GM19463 (cell line): ENCODE results near the gene PCBD2.
"Not testable (repeated sequence)": the region's sequence is repeated elsewhere in the genome, so short reads cannot be mapped to it uniquely, and the experiment has no call there.

Source experiments
- ATAC-seq: cut with Tn5 transposase; IDR thresholded peaks from one replicate; pipeline ENCODE4 v1.9.1; 2021; ENCODE audit warnings: mild to moderate bottlenecking, moderate library complexity; ENCODE audit not compliant: unreplicated experiment

Gene PCBD2

GRCh38 chr5:134957920-134958608, 53.1 kb downstream of the PCBD2 start:
- ATAC-seq: no peak

- no peak for ATAC-seq
Measured at GRCh38 chr5:134958755-134959154, 53.8 kb downstream of the PCBD2 start.

DNA sequence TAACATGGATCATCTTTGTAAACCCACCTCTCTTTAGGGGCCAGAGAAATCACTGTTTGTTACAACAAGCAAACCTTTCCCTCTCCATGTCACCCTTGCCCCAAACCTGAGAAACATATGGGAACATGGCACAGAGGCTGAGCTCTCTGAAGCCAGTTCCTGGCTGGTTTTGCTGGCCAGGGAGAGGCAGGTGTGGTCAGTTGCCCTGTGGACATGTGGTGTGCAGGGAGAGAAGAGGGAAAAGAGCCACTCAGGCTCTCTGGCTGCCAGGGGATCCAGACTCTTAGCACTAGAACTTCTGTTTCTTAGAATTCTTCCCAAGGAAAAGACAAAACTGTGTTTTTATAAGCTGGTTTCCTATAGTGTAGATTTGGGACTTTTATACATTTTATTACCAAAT, 58.2 kb downstream of the PCBD2 start:
- no peak for ATAC-seq

GRCh38 chr5:134964359-134965270, 59.7 kb downstream of the PCBD2 start:
- ATAC-seq: no peak

GRCh38 chr5:134965271-134965825, 60.4 kb downstream of the PCBD2 start:
- ATAC-seq: no peak

GRCh38 chr5:134967607-134968006, 62.7 kb downstream of the PCBD2 start, which contains the start of gene CATSPER3:
Gene CATSPER3, plus strand, starts transcription at chr5:134967907. Its CDS starts 85 bp downstream, at chr5:134967992.
- ATAC-seq: no peak

- ATAC-seq: no peak
Measured at GRCh38 chr5:134968055-134968454, 63.1 kb downstream of the PCBD2 start.

GRCh38 chr5:134969166-134969565, 64.2 kb downstream of the PCBD2 start:
- ATAC-seq: no peak

DNA sequence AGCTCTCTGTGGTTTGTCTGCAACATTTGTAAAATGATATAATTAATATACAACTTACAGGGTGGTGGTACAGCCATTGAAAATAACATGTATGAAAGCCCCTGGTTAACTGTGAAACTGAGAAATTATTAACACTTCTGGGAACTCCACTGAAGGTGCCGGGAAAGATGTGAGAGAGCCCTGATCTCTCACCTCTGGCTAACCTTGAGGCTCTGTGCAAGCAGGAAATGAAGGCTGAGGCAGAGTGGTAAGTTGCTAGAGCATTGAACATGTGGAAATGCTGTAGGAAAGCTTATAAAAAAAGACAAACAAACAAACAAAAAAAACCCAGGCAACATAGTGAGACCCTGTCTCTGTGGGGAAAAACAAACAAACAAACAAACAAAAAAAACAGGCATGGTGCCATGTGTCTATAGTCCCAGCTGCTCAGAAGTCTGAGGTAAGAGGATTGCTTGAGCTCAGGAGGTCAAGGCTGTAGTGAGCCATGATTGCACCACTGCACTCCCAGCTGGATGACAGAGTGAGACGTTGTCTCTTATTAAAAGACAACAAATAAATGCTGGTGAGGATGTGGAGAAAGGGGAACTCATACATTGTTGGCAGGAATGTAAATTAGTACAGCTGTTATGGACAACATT, 70.3 kb downstream of the PCBD2 start:
- ATAC-seq: peak; percentile 57

GRCh38 chr5:134975843-134976242, 70.9 kb downstream of the PCBD2 start:
- no peak for ATAC-seq

GRCh38 chr5:134976841-134977240, 71.9 kb downstream of the PCBD2 start:
- no peak for ATAC-seq

DNA sequence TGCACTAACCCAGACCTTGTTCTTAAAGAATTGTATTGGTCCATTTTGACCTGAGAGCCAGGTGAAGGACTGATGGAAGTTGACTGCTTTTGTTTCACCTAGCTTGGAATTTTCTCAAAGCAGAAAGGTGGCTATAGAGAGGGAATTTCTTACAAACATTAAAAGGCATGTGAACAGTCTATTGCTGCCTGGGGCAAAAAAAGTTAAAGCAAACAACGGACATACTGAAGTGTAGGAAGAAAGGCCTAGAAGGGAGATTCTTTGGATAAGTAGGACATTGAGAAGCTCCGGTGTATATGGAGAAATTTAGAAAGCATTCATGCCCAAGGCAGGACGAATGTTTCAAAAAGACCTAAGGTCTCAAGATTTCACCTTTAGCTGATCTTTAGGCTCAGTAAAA, 74.5 kb downstream of the PCBD2 start:
- ATAC-seq: no peak

- no peak for ATAC-seq
Measured at GRCh38 chr5:134982230-134982629, 77.3 kb downstream of the PCBD2 start.

GRCh38 chr5:134989266-134989830, 84.4 kb downstream of the PCBD2 start:
- ATAC-seq: no peak

- not testable (repeated sequence) for ATAC-seq
Measured at GRCh38 chr5:134990183-134990582, 85.3 kb downstream of the PCBD2 start.

- no peak for ATAC-seq
Measured at GRCh38 chr5:134992148-134992547, 87.2 kb downstream of the PCBD2 start.

DNA sequence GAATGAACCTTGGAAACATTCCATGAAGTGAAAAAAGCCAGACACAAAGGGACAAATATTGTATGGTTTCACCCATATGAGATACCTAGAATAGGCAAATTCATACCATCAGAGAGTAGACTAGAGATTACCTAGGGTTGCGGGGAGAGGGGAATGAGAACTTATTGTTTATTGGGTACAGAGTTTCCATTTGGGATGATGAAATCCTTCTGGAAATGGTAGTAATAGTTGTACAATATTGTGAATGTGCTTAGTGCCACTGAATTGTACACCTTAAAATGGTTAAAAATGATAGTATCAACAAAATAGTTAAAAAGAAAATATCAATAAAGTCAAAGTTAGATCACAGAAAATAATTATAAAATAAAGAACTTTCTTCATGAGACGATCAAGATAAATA, 88.2 kb downstream of the PCBD2 start:
- ATAC-seq: no peak

- ATAC-seq: no peak
Measured at GRCh38 chr5:134994560-134995156, 89.7 kb downstream of the PCBD2 start.

GRCh38 chr5:134995850-134996402, 91.0 kb downstream of the PCBD2 start:
- no peak for ATAC-seq

DNA sequence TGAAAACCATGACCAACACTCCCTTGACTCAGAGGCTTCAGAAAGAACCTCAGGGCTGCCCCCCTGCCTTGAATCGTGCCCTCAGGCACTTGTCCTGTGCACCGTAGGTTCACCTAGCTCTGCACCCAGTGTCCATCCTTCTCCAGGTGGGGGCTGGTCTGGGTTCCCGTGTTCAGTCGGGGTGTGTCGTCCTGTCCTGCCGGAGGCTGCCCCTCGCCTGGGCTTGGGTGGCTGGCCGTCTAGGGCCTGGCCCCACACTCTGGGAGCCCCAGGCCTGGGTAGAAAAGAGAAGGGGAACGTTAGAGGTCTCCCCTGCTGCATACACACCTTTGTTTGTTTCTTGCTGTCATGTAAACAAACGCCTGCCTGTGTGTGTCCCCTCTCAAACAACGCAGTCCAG, 92.1 kb downstream of the PCBD2 start:
- ATAC-seq: no peak
